Neural cell (in vitro differentiated cells): ENCODE results near the gene SIGLEC5. TPM values are rescaled to one million over a fixed set of nuclear protein-coding genes. Genes with fewer than 3 reads are reported as not detected.
A peak's percentile ranks its signal among the peaks of the same experiment; 100 is the strongest.

Experiments
- H2AFZ ChIP-seq: fragments of 200-600, 300-800 bp; sonication (generic), shearing (Covaris generic); 2 replicates; pipeline ENCODE4 v1.6.0; 2014; ENCODE audit warnings: low read depth, mild to moderate bottlenecking, antibody characterized with exemption, low read length, moderate library complexity
- H3F3A ChIP-seq: fragments of 200-600 bp; shearing (Covaris generic); 2 replicates; pipeline ENCODE4 v1.6.1; 2016; ENCODE audit warnings: mild to moderate bottlenecking, moderate library complexity, mixed read lengths, antibody characterized with exemption, low read length; ENCODE audit not compliant: insufficient read depth, poor library complexity, severe bottlenecking
- H3K27ac ChIP-seq: fragments of 200-600, 300-800 bp; sonication (generic), shearing (Covaris generic); 2 replicates; pipeline ENCODE4 v1.5.1; 2014; ENCODE audit warnings: mild to moderate bottlenecking, low read length, moderate library complexity
- H3K27me3 ChIP-seq: fragments of 300-800, 200-600 bp; sonication (generic), shearing (Covaris generic); 2 replicates; pipeline ENCODE4 v1.6.0; 2014; ENCODE audit warnings: mild to moderate bottlenecking, low read depth, low read length, moderate library complexity; ENCODE audit not compliant: insufficient read depth
- H3K36me3 ChIP-seq: fragments of 300-800, 200-600 bp; sonication (generic), shearing (Covaris generic); 2 replicates; pipeline ENCODE4 v1.5.1; 2014; ENCODE audit warnings: mild to moderate bottlenecking, antibody characterized with exemption, low read length, moderate library complexity; ENCODE audit not compliant: insufficient read depth
- H3K4me2 ChIP-seq: fragments of 300-800, 200-600 bp; sonication (generic), shearing (Covaris generic); 2 replicates; pipeline ENCODE4 v1.6.0; 2014; ENCODE audit warnings: mild to moderate bottlenecking, low read length
- H3K4me3 ChIP-seq: fragments of 300-800, 200-600 bp; sonication (generic), shearing (Covaris generic); 2 replicates; pipeline ENCODE4 v1.5.1; 2014; ENCODE audit warnings: mild to moderate bottlenecking, low read length, moderate library complexity
- H3K79me2 ChIP-seq: fragments of 200-600 bp; shearing (Covaris generic); replicated peaks from 2 replicates; pipeline ENCODE4 v1.6.0; 2014; ENCODE audit warnings: mild to moderate bottlenecking, low read length, moderate library complexity; ENCODE audit not compliant: insufficient read depth
- H3K9ac ChIP-seq: fragments of 300-800, 200-600 bp; sonication (generic), shearing (Covaris generic); 2 replicates; pipeline ENCODE4 v1.6.1; 2016; ENCODE audit warnings: mild to moderate bottlenecking, low read length, mixed read lengths
- H3K9me2 ChIP-seq: fragments of 200-600 bp; shearing (Covaris generic); 2 replicates; pipeline ENCODE4 v1.6.1; 2016; ENCODE audit warnings: mild to moderate bottlenecking, low read length, mixed read lengths; ENCODE audit not compliant: insufficient read depth
- H3K9me3 ChIP-seq: fragments of 200-600, 300-800 bp; sonication (generic), shearing (Covaris generic); 2 replicates; pipeline ENCODE4 v1.6.1; 2016; ENCODE audit warnings: mild to moderate bottlenecking, mixed run types, low read length, moderate library complexity, mixed read lengths
- H4K20me1 ChIP-seq: fragments of 200-600 bp; shearing (Covaris generic); 2 replicates; pipeline ENCODE4 v1.6.1; 2016; ENCODE audit warnings: mild to moderate bottlenecking, mixed run types; ENCODE audit not compliant: insufficient read depth
- EP300 ChIP-seq: fragments of 450-650 bp; conservative IDR thresholded peaks from 2 replicates; pipeline ENCODE4 v1.6.1; 2014; ENCODE audit warnings: antibody characterized with exemption, mild to moderate bottlenecking, moderate library complexity; ENCODE audit not compliant: poor library complexity, severe bottlenecking
- EZH2 ChIP-seq: fragments of 200-600, 300-800 bp; shearing (Covaris generic), sonication (generic); IDR thresholded peaks from 2 replicates; pipeline ENCODE4 v1.6.1; 2014; ENCODE audit warnings: antibody characterized with exemption, low read length, borderline replicate concordance, mild to moderate bottlenecking; ENCODE audit not compliant: insufficient read depth, poor library complexity, severe bottlenecking
- MXI1 ChIP-seq: fragments of 450-650 bp; conservative IDR thresholded peaks from 2 replicates; pipeline ENCODE4 v1.6.1; 2014; ENCODE audit warnings: antibody characterized with exemption, mild to moderate bottlenecking; ENCODE audit not compliant: poor library complexity, severe bottlenecking
- POLR2AphosphoS5 ChIP-seq: IDR thresholded peaks from 2 replicates; pipeline ENCODE4 v1.6.1; 2012
- REST ChIP-seq: IDR thresholded peaks from 2 replicates; pipeline ENCODE4 v1.6.1; 2012; ENCODE audit warnings: borderline replicate concordance
- TAF1 ChIP-seq: IDR thresholded peaks from 2 replicates; pipeline ENCODE4 v1.6.1; 2012; ENCODE audit warnings: low read depth
- polyA plus RNA-seq: library from polyadenylated mRNA; depleted of rRNA; stranded (reverse); fragments of >200 nt; gene quantifications from 2 replicates; pipeline ENCODE4 v1.2.3, GENCODE V29; 2014
- TF ChIP-seq, protein P1 (sequence below): fragments of 450-650 bp; IDR thresholded peaks from 2 replicates; pipeline ENCODE4 v1.5.1; 2014; ENCODE audit warnings: antibody characterized with exemption, mild to moderate bottlenecking, moderate library complexity; ENCODE audit not compliant: poor library complexity, severe bottlenecking

Gene SIGLEC5
- polyA plus RNA-seq, 1 donor from 2014 or later = not detected

DNA sequence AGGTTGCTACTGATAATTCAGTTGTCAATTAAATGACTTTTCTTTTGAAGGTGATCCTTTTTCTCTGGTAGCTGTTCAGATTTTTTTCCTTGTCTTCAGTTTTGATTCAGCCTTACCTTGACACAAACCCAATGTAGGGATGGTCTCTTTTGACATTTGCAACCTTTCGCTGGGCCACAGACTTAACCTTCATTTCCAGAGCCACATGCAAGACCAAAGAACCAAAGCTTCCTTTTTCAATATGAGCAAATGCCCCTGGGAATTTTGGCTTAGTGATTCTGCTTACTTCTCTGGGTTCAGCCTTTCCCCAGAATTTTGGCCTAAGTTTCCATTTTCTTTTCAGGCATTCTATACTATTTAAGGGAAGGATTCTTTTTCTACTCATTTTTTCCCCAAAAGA lies 19.6 kb downstream of the SIGLEC5 start:
- H3K36me3 ChIP-seq = no peaks in the 10 kb centered on the region
- no peaks in the 10 kb centered on the region for H3K27me3 ChIP-seq
- H3K9ac ChIP-seq = no peak overlapping the region
- H3K4me3 ChIP-seq = no peak overlapping the region
- no peak overlapping the region for H3K27ac ChIP-seq
- no peaks in the 10 kb centered on the region for H3K9me2 ChIP-seq
- H3K9me3 ChIP-seq = no peaks in the 10 kb centered on the region
- no peaks in the 10 kb centered on the region for H4K20me1 ChIP-seq
- H3K79me2 ChIP-seq = no peaks in the 10 kb centered on the region
- no peak overlapping the region for H3K4me2 ChIP-seq
- no peaks in the 10 kb centered on the region for H3F3A ChIP-seq
- no peak overlapping the region for H2AFZ ChIP-seq
- no peak for TF ChIP-seq EZH2
- TF ChIP-seq TAF1 = no peak
- TF ChIP-seq EP300 = no peak
- no peak for TF ChIP-seq POLR2AphosphoS5
- TF ChIP-seq MXI1 = no peak
- TF ChIP-seq, protein P1, sequence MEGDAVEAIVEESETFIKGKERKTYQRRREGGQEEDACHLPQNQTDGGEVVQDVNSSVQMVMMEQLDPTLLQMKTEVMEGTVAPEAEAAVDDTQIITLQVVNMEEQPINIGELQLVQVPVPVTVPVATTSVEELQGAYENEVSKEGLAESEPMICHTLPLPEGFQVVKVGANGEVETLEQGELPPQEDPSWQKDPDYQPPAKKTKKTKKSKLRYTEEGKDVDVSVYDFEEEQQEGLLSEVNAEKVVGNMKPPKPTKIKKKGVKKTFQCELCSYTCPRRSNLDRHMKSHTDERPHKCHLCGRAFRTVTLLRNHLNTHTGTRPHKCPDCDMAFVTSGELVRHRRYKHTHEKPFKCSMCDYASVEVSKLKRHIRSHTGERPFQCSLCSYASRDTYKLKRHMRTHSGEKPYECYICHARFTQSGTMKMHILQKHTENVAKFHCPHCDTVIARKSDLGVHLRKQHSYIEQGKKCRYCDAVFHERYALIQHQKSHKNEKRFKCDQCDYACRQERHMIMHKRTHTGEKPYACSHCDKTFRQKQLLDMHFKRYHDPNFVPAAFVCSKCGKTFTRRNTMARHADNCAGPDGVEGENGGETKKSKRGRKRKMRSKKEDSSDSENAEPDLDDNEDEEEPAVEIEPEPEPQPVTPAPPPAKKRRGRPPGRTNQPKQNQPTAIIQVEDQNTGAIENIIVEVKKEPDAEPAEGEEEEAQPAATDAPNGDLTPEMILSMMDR = no peak
- no peak for TF ChIP-seq REST

GRCh38 chr19:51607920-51608562 lies 22.2 kb downstream of the SIGLEC5 start:
- Histone ChIP-seq H3K36me3 (no peaks in the 10 kb centered on the region), H3K27ac (no peak overlapping the region), H3K4me2 (no peak overlapping the region), H3K9ac (no peak overlapping the region), H3K4me3 (no peak overlapping the region), H4K20me1 (no peaks in the 10 kb centered on the region), H3F3A (no peaks in the 10 kb centered on the region), H3K9me2 (no peaks in the 10 kb centered on the region), H3K27me3 (no peaks in the 10 kb centered on the region), H2AFZ (no peak overlapping the region), H3K9me3 (no peaks in the 10 kb centered on the region), H3K79me2 (no peaks in the 10 kb centered on the region)
- TF ChIP-seq REST (peak; percentile 70), EZH2 (no peak)
